HG02623 (cell line): ENCODE measurements around the gene DGCR2.
A peak's percentile ranks its signal among the peaks of the same experiment; 100 is the strongest.

Experiments
- ATAC-seq: cut with Tn5 transposase; IDR thresholded peaks from one replicate; pipeline ENCODE4 v1.9.1; 2021; ENCODE audit warnings: moderate library complexity; ENCODE audit not compliant: unreplicated experiment

Gene DGCR2

DNA sequence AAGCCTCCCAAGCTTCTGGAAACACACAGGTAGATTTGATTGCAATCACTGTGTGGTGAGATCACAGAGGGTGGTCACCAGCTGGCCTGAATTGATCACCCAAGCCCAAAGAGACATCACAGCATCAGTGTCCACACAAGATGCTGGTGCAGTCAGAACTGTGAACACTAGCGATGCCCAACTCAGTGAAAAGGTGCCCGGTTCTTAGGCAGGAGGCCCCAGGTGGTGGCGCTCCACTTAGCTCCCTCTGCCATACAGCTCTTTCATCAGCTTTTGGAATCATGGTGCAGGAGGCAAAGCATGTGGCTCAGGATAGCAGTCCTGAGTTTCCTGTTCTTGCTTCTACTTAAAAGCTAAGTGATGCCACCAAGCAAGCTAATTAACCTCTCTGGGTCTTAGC lies 11.1 kb downstream of the DGCR2 start:
- no peak for ATAC-seq

- ATAC-seq: no peak
These were observed 11.6 kb downstream of the DGCR2 start for GRCh38 chr22:19110646-19111045.

DNA sequence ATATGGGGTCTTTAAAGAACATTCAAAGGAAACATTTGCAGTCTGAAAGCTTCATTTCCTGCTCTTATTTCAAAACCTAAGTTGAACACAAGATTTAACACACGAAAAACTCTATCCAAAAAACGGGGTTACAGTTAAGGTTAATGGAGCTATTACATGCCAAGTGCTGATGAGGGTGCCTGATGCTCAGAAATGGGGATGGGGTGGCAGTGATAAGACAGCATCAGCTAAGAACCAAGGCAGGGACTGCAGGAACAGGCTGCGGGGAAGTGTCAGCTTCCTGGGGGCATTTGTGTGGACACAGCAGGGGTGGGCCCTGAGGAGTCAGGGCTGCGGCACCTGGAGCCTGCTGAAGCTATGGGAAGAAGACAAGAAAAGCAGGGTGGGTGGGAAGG lies 12.2 kb downstream of the DGCR2 start:
- ATAC-seq: no peak

GRCh38 chr22:19109198-19110063 lies 12.8 kb downstream of the DGCR2 start:
- peak; percentile 80 for ATAC-seq

GRCh38 chr22:19108807-19109197 lies 13.4 kb downstream of the DGCR2 start:
- no peak for ATAC-seq

GRCh38 chr22:19107730-19108074 lies 14.5 kb downstream of the DGCR2 start:
- no peak for ATAC-seq

- ATAC-seq: no peak
These were observed 15.1 kb downstream of the DGCR2 start for GRCh38 chr22:19106886-19107729.

DNA sequence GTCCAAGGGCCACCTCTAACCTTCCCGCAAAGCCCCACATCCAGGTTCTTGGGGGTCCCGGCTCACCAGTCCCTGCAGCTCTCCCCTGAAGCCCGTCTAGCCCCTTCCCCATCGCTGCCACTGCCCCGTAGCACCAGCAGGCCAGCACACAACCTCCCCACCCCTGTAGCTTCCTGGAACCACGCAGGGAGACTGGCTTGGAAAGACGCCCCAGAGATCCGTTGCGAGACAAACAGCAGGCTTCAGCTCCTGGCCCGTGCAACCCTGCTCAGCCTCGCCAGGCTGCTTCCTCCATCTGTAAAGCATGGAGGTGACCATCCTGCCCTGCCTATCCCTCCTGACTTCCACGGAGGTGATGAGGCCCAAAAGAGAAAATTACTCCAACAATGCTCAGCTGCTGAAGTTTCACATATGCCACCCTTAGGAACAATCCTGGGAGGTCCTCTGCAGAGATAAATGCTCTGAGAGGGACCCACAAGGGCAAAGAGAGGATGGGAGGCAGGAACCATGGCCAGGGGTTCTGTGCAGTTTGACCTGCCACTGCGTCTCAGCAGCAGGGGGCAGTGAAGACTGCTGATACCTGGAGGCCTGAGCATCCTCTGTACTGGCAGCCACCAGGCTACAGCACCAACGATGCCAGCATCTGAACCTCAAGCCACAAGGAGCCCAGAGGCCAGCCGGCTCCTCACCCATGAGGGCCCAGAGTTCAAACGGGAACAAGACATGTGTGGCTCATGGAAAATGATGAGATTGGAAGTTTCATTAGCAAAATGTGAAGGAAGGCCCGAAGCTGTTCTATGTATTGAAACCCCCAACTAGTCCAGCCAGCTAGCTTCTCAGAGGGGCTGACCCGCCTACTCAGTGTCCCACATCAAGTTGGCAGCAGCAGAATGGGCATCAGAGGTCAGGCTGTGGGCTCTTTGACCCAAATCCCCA lies 16.1 kb downstream of the DGCR2 start:
- ATAC-seq: no peak

GRCh38 chr22:19105456-19105855 lies 16.8 kb downstream of the DGCR2 start:
- ATAC-seq: no peak

DNA sequence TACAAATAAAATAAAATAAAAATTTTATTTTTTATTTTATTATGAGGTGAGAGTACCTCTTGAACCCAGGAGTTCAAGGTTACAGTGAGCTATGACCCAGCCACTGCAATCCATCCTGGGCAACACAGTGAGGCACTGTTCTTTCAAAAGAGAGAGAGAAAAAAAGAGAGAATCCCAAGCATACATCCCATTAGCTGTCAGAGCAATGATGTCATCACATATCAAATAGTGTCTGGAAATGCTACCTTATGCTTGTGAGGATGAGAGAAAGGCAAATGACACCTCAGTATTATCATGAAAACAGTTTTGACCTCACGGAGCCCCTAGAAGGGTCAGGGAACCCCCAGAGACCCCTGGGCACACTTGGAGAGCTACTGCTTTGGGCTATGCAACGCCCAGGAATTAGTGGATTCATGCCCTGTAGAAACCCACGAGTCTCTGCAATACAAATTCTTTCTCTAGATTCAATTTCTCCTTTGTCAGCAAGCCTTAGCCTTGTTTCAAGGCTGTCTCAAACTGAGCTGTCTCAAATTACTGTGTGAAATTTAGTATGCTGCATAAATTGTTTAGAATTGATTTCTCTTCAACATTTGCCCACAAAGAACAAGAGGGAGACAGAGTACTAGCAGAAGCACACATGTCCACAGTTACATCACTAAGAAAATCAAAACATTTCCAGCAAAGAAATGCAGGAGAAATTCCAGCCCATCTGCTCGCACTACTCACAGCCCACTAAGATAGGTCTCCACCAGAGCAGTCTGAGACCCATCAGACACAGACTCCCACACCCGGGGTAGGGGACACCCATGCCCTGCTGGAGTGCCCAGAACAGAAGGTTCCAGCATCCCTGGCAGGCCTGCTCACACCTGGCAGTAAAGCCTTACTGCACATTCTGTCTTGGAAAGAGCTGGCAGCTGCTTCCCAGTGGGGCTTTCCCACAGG lies 18.1 kb downstream of the DGCR2 start:
- no peak for ATAC-seq

DNA sequence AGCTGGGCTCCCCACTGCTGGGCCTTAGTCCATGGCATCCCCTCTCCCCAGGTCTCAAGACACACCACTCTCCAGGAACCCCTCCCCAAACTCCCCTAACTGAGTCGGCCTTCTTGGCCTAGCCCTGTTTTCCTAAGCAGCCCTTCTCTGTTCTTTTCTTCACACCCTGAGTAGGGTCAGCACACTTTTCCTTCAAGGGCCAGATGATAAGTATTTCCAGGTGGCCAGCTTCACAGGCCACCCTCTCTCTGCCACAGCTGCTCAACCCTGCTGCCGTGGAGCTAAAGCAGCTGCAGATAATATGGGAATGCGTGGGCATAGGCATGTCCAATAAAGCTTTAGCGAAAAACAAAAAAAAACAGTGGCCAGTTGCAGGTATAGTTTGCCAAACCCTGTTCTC lies 24.1 kb downstream of the DGCR2 start:
- no peak for ATAC-seq

DNA sequence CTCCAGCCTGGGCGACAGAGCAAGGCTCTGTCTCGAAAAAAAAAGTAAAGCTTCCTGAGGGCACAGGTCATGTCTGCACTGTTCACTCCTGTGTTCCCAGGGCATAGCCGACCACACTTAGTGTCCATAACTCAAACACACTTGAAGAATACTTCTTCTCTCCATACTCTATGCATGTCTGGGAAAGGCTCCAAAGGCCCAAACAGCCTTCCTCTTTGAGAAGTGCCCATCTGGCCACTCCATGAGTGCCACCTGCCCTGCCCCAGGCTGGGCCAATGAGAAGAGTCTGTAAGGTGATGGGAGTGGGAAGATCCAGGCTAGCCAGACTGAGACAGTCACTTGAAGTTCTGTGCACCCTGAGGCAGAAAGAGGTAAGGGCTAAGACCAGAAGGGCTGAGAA lies 24.7 kb downstream of the DGCR2 start:
- no peak for ATAC-seq

- ATAC-seq: no peak
These were observed 25.7 kb downstream of the DGCR2 start for GRCh38 chr22:19096555-19096954.

DNA sequence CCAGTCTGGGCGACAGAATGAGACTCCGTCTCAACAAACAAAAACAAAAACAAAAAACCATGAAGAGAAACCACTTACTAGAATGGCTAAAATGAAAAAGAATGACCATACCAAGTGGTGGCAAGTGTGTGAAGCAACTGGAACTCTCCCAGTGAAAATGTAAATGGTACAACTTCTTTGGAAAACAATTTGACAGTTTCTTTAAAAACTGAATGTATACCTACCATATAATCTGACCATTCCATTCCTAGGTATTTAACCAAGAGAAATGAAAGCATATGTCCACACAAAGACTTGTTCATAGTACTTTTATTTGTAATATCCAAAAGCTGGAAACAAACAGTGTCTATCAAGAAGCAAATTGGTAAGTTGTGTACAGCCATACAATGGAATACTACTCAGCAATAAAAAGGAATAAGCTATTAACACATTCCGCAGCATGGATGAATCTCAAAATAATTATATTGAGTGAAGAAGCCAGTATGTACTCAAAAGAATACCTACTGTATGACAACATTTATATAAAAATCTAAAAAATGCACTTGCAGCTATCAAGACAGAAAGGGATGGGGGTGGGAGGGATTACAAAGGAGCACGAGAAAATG lies 27.7 kb downstream of the DGCR2 start:
- no peak for ATAC-seq

DNA sequence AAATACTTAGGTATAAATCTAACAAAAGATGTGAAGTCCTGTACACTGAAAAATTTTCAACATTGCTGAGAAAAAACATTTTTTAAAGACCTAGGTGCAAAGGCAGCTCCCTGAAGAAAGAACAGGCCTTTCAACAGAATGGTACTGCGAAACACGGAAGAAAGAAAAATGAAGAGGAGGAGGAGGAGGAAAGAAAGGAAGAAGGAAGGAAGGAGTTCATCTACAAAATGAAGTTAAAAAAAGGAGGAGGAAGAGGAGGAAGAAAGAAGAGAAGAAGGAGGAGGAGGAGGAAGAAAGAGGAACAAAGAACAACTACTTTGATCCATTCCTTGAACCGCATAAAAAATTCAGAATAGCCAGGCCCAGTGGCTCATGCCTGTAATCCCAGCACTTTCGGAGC lies 29.5 kb downstream of the DGCR2 start:
- ATAC-seq: no peak

GRCh38 chr22:19090586-19091127 lies 31.6 kb downstream of the DGCR2 start:
- no peak for ATAC-seq

DNA sequence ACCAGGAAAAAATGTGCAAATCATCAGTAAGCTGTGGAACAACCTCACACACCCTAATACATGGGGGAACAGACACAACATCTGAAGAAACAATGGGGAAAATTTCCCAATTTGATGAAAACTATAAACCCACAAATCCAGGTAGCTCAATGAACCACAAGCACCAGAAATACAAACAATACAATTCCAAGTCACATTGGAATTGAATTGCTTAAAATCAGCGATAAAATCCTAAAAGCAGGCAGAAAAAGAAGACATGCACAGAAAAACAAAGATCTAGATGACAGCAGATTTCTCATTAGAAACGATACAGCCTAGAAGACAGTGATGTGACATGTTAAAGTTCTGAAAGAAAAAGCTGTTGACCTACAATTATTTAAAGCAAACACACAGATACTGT lies 32.0 kb downstream of the DGCR2 start:
- ATAC-seq: no peak

DNA sequence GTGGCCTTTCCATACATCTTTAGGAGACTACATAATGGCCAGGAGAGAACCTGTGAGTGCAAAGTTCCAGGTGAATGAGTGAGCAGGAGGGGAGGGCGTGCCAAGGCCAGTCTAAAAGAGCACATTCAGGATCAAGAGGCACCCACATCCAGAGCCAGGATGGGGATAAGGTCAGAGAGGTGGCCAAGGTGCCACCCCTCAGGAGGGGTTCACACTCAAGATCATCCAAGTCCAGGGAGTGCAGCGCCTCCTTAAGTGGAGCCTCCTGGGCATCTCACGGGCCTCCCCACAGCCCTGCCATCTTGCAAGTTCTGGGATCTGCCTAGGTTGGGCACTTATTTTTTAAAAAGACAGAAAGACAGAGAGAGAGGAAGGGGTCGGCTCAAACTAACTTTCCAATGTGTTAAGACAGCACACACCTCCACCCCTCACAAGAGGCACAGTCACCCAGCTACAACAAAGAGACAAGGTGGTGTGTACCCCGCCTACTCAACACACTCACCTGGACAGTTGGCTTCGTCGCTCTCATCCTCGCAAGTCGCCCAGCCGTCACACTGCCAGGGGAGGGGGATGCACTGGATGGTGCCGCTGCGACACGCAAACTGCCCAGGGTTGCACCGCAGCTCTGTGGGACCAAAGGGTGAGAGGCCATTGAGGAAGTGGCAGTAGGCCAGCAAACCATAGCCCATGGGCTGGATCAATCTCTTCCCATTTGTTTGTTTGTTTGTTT lies 33.2 kb downstream of the DGCR2 start:
- no peak for ATAC-seq

- no peak for ATAC-seq
These were observed 35.3 kb downstream of the DGCR2 start for GRCh38 chr22:19086896-19087295.
